Fibroblast of skin of back (primary cell): Measurements from ENCODE around the gene CMBL.

Experiments
- DNase-seq: peaks from one replicate; pipeline ENCODE4 v3.0.0-alpha.2; 2013

Gene CMBL

DNA sequence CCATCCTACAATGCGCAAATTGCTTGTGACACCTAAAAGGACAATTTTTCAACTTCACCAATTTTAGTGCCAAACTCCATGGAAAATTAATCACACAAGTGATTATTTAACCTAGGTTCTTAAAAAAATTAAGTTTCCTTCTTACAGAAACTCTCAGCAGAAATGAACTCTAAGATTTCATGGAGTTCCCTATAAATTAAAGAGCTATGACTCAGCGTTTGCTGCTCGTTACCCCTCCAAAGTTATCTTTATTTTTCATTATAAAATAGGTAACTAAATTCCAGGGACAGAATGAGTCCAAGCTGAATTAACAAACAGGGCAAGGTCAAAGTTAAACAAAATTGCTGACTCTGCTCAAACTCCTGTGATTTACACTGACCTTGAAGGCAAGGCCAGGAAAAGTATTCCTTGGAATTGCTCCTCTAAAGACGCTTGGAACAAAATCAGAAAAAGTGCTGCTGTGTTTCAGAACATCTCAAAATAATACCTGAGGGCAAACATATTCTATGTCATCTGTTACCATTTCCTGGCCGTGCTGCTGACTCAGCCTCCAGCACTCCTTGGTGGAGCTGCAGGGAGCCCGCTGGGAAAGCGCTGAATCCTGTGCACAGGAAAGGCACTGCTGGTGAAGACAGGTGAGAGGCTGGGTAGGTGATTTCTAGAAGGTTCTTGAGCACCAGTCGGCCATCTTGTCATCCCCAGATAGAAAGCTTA is 2.5 kb upstream of the CMBL start:
- DNase-seq: peak; percentile 53

GRCh38 chr5:10308844-10309243 is 1.1 kb upstream of the CMBL start:
- no peak for DNase-seq

DNA sequence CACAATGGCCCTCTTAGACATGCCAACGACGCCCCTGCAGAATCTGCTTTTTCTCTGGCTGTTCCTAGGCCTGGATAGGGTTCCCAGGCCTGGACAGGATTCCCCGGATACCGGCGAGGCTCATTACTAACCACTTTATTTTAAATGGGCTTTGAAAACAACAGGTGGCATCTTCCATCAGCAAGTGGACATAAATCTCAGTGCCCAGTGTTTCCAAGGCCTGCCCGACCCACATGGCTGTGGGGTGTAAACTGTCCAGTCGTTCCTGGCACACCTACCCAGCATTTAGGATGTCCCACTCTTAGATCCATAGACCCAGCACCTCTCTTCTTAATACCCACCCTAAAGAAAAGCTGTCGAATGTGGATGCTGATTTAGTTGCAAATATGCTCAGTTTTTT is 896 bp downstream of the CMBL start:
- no peak for DNase-seq

DNA sequence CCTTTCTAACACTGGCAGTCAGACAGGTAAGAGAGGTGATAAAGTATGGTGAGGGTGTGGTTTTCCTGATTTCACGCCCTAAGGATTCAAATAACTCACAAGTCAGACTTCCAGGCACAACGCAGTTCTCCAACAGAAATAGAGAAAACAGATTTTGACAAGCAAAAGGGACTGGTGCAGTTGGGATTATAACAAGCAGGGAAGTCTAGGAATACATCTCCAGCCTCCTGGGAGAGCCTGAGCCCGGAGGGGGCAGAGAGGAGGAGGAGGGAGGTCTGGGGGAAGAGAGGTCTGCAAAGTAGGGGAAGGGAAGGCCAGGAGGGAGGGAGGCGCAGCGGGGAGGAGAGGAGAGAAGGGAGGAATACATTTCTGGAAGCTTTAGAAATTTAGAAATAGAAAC is 1.6 kb downstream of the CMBL start:
- DNase-seq: no peak

DNA sequence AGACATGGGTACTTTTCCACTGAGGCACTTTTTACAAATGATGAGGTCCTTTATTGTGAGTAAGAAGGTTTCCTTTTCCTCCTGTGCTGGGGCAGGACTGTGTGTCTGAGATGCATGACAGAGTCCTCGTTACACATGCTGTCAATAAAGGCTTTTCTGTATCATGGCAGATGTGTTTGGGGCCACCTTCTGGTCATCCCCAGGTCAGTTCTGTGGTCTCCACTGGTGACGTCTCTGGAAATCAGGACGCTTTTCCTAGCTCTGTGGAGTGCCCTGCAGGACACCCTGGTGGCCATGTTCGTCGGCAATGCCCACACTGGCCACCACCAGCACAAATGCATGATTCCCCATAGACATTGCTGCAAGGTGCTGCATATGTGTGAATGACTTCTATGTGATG is 2.8 kb downstream of the CMBL start:
- no peak for DNase-seq

DNA sequence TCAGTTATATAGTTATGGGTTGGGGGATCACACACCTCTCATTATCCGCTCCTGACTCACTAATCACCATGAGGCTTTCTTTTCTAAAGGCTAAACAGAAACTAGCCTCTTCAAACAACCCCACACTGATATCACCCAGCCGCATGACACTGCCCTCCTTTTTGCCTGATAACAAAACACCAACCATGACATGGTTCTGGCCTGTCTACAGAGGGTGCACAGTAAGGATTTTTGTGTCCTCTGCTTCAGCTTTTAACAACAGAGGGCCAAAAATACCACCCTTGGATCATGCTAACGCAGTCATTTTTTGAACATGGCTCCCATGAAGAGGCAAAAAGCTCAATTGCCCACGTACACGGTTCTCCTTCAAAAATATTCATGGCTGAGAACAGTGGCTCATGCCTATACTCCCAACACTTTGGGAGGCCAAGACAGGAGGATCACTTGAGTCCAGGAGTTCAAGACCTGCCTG is 4.0 kb downstream of the CMBL start:
- DNase-seq: no peak

DNA sequence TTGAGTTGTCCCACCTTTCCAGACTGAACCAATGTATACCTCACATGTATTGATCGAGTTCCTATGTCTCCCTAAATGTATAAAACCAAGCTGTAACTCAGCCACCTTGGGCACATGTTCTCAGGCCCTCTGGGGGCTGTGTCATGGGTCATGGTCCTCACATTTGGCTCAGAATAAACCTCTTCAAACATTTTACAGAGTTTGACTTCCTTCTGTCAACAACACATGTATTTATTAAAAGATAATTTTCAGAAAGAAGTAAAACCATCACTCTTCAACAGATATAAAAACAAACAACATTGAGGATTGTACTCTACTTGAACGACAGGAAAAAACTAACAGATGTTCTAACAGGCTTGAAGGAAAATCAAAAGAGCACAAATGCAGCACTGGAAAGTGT is 4.5 kb downstream of the CMBL start:
- no peak for DNase-seq

GRCh38 chr5:10301842-10302610 is 5.7 kb downstream of the CMBL start:
- DNase-seq: no peak

- DNase-seq: no peak
Measured at GRCh38 chr5:10301266-10301665, 6.4 kb downstream of the CMBL start.

DNA sequence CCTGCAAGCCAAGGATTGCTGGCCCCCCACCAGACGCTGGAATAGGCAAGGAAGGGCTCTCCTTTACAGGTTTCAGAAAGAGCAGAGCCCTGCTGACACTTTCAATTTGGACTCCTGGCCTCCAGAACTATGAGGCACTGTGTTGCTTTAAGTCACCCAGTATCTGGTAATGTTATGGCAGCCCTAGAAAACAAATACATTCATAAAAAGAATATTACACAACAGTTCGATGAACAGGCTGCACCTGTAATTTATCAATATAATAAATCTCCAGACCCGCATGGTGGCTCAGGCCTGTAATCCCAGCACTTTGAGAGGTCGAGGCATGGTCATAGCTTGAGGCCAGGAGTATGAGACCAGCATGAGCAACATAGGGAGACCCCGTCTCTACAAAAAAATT is 7.5 kb downstream of the CMBL start:
- DNase-seq: no peak

- no peak for DNase-seq
Measured at GRCh38 chr5:10297646-10298204, 10.0 kb downstream of the CMBL start.

DNA sequence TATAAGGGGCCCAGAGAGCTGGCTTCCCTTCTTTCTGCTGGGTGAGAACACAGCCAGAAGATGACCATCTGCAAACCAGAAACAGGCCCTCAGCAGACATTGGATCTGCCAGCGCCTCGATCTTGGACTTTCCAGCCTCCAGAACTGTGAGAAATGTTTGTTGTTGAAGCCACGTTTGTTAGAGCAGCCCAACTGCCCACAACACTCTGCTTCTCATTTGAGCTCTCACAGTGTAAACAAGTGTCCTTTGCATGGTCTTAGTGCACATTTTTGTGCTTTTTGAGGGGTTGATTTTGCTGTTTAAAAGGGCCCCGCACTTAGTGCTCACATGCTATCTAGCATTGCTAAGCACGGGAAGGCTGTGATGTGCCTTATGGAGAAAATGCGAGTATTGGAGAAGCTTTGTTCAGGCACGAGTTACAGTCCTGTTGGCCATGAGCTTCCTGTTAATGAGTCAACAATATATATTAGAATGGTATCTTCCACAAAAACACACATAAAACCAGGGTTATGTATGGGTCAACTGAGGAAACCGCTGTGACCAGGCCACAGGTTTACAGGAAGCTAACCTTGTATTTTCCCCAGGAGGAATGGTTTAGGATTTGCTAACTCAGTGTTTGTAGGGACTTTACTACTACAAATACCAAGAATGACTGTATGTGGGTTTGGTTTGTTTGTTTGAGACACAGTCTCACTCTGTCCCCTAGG is 11.9 kb downstream of the CMBL start:
- DNase-seq: no peak

GRCh38 chr5:10293907-10294662 is 13.6 kb downstream of the CMBL start:
- DNase-seq: peak; percentile 54

DNA sequence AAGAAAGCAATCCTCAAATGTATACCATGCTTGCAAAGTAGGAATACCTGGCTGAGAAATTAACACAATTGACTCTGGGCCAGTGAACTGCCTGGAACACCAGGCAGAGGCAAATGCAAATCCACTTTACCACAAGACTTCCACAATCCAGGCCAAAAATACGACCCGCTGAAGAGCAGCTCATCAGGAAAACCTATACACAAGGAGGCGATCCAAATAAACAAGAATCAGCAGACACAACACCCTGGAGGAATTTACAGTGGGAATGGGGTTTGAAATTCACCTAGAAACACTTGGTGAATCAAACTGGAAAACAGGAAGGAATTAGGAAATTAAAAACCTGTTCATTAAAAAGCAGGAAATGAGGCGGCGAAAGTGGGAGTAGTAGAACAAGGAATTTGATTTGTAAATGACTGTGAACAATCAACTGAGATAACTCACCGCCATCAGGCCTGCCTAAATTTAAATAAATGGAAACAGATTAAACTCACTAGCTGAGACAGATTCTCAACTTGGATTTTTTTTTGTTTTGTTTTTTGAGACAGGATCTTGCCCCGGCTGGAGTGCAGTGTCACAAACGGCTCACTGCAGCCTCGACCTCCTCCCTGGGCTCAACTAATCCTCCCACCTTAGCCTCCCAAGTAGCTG is 15.9 kb downstream of the CMBL start:
- no peak for DNase-seq

GRCh38 chr5:10290438-10290837 is 17.3 kb downstream of the CMBL start:
- DNase-seq: no peak

DNA sequence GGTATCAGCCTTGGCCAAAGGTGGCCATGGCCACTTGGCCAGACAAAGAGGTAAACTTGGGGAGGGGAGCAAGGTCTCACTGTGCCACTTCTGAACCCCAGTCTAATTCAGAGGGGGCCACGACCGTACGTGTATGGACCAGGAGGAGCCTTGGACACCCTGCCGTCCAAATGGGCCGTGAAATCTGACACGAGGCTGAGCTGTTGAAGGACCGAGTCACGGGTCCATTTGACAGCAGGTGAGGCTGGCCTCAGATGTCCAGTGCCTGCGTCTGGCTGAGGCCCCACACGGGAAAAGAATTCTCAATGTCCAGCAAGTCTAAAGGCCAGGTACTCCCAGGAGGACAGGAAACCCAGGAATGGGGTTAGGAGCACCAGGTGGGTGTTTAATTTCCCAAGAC is 17.7 kb downstream of the CMBL start:
- DNase-seq: no peak

DNA sequence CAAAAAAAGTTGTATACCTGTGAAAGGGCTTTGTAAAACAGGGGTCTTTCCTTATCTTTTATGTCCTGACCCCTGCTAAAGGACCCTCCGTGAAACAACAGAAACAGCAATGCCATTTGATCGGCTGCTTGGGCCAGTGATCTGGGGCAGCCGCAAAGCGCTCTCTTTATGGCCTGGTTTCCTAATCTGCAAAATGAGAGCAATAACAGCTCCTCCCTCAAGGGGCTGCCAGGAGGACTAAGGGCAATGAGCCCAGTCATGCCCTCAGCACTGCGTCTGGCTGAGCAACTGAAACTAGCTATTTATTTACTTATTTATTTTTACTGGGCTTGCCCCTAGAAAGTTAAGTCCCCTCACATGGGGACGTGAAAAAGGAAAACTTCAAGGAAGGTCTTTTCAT is 18.3 kb downstream of the CMBL start:
- DNase-seq: no peak

GRCh38 chr5:10288592-10289219 is 19.0 kb downstream of the CMBL start:
- no peak for DNase-seq

- no peak for DNase-seq
Measured at GRCh38 chr5:10286862-10287227, 20.9 kb downstream of the CMBL start.

- no peak for DNase-seq
Measured at GRCh38 chr5:10286162-10286861, 21.4 kb downstream of the CMBL start.

DNA sequence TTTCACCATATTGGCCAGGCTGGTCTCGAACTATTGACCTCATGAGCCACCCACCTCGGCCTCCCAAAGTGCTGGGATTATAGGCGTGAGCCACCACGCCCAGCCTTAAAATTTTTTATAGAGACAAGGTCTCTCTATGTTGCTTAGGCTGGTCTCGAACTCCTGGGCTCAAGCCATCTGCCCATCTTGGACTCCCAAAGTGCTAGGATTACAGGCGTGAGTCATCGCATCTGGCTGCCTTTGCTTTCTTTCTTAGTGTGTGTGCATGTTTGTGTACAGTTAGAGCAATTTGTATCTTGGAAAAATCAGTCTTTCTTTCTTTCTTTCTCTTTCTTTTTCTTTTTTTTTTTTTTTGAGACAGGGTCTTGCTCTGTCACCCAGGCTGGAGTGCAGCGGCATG is 22.3 kb downstream of the CMBL start:
- peak; percentile 46 for DNase-seq
